HG03575 (cell line): Measurements from ENCODE around the gene TCF20.

Source experiments
- ATAC-seq: cut with Tn5 transposase; IDR thresholded peaks from one replicate; pipeline ENCODE4 v1.9.1; 2021; ENCODE audit not compliant: unreplicated experiment, insufficient number of reproducible peaks, low FRiP score; ENCODE audit errors: extremely low read depth

Gene TCF20

DNA sequence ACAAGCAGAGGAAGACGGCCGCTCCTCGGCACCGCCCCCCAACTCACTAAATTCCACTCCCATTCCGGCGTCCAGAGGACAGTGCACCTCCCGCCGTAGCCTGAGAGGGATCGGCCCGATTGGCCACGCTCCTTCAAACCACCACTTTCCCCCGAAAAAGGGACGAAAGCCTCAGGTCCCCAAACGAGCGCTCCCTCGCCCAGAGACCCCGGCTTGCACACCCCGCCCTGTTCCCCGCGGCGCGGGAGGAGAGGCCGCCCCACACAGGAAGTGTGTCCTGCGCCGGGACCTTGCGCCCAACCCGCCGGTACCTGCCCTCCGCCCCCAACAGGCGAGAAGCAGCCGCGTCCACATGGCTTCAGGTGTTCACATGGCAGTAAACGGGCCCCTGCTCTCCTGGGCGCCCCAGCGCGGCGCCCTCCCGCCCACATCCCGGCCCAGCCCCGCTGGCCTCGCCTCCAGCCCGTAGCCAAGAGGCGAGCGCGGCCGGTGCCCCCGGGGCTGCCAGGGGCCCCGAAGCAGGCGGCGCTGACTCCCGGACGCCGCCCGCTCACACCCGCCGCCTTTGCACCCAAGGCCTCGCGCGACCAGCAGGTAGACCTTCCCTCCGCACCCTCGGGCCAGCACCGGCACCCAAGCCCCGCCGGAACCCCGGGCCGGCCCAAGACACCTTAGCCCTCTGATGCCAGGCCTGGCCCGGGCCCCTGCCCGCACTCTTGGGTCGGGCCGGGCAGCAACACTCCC lies 849 bp downstream of the TCF20 start:
- ATAC-seq, result no peak

DNA sequence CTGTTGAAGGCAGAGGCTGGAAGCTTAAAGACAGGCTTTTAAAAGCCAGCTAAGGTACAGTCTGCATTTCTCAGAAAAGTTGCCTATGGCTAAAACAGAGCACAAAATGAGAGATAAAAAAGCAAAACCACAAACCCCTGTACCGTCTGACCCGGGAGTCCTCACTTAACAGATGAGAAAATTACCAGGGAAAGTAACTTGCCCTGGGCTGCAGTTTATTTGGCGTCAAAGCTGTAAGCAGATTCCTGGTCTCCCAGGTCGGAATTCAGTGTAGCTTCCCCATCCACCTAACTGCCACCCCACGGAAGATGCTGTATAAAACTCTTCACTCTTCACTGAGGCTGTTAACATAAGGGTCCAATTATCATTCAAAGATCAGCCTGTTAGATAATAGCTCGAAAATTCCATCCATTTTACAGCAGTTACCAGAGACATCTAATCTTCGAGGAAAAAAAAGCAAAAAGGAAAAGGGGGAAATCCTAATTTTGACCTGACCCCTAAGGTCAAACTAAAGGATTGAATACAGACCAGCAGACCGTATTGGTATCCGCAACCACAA lies 1.5 kb downstream of the TCF20 start:
- no peak for ATAC-seq

DNA sequence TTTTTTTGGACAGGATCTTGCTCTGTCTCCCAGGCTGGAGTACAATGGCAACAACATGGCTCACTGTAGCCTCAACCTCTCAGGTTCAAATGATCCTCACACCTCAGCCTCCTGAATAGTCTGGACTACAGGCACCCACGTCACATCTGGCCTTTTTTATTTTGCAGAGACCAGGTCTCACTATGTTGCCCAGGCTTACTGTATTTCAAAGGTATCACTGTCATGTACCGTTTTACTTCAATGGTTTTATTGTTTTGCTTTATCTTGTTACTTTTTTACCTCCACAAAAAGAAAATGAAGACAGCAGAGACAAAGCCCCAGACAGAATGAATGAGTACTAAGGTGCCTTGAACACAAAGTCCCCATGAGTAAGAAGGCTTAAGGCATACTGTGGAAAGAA lies 5.1 kb downstream of the TCF20 start:
- ATAC-seq, result no peak

DNA sequence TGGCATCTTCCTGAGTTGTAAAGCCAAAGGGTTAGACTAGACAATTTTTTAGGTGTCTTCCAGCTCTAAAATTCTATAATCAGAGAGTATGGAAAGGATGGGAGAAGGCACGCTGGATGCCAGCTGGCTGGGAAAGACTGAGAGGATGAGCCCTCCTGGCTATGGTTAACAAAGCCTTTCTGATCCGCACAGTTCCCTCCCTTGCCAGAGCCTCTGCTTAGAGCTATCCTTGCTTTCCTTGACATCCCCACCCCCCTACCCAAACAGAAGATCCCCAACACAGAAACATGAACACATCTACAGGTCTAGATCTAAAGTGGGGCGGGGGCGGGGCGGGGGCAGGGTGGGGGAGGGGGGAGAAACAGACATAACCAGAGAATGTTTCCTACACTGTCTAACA lies 6.5 kb downstream of the TCF20 start:
- ATAC-seq, result no peak

GRCh38 chr22:42262964-42263363 lies 7.5 kb downstream of the TCF20 start:
- no peak for ATAC-seq

DNA sequence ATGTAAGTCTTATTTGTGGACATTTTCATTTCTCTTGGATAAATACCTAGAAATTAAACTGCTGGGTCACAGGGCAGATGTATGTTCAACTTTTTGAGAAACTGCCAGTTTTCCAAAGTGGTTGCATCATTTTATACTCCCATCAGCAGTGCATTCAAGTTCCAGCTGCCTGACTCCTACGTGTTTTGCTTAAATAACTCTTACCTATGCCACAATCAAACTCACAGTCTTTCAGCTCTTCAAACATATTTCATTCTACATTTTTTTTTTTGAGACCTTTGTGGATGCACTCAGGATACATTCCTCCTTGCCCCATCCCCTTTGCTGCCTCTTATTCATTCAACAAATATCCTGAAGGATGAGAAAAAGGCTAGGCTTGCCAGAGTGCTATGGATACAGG lies 9.2 kb downstream of the TCF20 start:
- no peak for ATAC-seq

DNA sequence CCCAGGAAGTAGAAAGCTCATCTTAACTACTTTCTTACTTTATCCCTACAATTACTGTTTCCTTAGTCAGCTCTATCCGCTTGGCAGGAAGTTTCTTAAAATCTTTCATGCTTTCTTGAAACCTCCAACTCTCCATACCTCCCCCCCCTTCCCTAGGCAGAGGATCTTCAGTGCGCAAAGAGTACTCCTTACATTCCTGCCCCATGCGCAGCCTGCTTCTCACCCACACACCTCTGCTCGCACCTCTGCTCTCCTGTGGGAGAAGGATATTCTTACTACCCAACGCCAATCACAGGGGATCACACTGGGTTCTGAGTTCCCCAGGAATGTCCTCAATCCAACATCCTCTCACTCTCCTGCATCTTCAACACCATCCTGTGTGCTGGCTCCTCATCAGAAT lies 12.3 kb downstream of the TCF20 start:
- ATAC-seq, result no peak

DNA sequence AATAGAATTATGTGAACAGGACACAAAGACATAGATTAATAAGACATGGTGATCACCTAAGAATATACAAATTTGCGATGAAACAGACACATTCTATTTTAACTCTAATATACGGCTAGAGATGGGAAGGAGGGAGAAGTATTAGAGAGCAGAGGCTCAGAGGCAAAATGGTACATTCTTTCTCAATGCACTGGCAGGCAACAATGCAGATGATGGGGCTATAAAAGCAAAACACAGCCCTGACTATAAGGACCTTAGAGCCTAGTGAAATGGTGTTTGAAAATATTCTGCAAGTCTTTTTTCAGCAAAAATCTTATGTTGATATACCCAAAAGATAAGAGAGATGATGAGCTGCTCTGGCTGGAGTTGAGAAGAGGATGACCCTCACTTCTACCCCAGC lies 13.1 kb downstream of the TCF20 start:
- no peak for ATAC-seq

DNA sequence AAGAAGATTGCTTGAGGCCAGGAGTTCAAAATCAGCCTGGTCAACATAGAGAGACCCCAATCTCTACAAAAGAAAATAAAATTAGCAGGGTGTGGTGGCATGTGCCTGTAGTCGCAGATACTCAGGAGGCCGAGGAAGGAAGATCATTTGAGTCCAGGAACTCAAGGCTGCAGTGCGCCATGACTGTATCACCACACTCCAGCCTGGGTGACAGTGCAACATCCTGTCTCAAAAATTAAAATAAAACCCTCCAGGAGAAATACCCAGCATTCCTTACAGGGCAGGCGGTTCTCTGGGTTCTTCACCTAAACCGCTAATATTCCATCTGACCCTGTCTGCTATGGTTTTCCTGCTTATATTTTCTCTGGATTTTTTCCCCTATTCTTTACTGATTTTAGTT lies 13.5 kb downstream of the TCF20 start:
- no peak for ATAC-seq

- no peak for ATAC-seq
These were observed 14.2 kb downstream of the TCF20 start for GRCh38 chr22:42256220-42256619.

GRCh38 chr22:42249831-42250230 lies 20.6 kb downstream of the TCF20 start:
- no peak for ATAC-seq

- ATAC-seq, result no peak
These were observed 21.5 kb downstream of the TCF20 start for GRCh38 chr22:42248995-42249394.

DNA sequence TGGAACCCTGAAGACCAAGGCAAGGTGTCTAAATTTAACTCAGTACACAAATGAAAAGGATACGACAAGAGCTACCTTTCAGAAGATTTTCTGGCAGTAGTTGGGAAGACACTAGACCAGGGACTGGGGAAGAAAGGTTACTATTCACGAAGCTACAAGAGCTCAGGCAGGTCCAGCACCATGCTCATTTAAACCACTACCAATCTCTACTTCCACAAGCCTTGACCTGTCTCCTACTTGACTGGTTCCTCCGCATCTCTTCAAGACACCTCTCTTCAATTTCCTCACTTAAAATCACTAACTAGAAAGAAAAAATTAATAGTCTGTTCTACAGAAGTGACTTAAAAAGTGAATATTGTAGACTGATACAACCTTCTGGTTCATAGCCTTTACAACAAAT lies 22.9 kb downstream of the TCF20 start:
- no peak for ATAC-seq

GRCh38 chr22:42243802-42244060 lies 26.7 kb downstream of the TCF20 start:
- no peak for ATAC-seq

- ATAC-seq, result no peak
These were observed 33.6 kb downstream of the TCF20 start for GRCh38 chr22:42236848-42237247.

- ATAC-seq, result no peak
These were observed 34.2 kb downstream of the TCF20 start for GRCh38 chr22:42236268-42236667.

DNA sequence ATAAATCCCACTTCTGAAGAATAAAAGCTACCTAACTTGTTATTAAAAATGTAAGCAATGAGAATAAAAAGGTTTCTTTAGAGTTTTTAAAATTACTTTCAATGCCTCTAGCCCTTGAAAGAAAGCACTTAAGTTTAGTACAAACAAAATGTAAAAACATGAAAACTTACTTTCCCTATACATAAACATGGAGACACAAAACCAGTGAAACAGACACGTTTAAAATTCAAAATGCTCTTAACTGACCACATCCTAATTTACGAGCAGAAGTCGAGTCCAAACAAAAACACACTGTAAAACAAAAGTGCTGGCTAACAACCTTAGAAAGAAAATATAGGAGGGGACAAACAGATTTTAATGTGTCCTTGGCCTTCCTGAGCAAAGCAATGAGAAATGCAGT lies 36.6 kb downstream of the TCF20 start:
- ATAC-seq, result no peak

DNA sequence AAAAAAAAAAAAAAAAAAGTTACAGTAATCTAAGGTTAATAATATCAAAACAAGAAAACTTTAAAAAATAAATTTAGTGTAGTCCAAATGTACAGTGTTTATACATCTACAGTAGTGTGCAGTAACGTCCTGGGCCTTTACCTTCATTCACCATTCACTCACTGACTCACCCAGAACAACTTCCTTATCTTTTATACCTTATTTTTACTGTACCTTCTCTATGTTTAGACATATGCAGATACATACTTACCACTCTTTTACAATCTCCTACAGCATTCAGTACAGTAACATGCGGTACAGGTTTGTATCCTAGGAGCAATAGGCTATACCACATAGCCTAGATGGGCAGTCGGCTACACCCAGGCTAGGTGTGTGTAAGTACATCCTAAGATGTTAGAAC lies 38.5 kb downstream of the TCF20 start:
- no peak for ATAC-seq

- no peak for ATAC-seq
These were observed 40.9 kb downstream of the TCF20 start for GRCh38 chr22:42229455-42230149.

GRCh38 chr22:42228483-42228882 lies 42.0 kb downstream of the TCF20 start:
- ATAC-seq, result no peak

DNA sequence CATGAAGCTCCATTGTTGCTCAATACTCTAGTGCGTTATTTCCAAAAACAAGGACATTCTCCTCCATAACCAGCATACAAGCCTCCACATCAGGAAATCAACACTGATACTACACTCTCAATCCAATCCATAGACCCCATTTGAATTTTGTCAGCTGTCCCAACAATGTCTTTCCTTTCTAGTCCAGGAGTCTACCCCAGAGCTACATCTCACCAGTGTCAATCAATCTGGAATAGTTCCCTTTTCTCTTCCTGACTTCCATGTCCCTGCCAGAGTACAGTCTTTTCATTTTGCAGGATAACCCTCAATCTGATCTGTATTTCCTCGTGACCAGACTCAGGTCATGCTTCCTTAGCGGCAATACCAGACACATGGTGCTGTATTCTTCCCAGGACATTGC lies 43.0 kb downstream of the TCF20 start:
- no peak for ATAC-seq
